ENCODE data around the gene MICB.

DNA sequence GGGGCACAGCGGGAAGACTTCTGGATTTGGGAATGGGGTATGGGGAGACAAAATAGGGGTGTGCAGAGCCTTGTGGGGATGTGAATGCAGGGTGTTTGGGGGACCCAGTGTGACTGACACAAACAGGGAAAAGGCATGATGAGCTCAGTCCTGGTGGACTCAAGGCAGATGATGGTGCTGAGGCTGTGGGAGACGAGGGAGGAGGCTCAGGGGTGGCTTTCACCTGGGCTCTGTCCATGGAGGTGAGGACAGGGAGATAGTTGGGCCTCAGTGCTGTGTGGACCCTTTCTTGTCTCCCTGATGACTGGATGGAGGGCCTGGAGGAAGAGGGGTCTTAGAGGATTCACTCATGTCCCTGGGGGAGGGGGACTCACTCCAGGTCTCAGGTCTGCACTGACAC, 26.2 kb upstream of the MICB start:
- TF ChIP-seq, protein P1, sequence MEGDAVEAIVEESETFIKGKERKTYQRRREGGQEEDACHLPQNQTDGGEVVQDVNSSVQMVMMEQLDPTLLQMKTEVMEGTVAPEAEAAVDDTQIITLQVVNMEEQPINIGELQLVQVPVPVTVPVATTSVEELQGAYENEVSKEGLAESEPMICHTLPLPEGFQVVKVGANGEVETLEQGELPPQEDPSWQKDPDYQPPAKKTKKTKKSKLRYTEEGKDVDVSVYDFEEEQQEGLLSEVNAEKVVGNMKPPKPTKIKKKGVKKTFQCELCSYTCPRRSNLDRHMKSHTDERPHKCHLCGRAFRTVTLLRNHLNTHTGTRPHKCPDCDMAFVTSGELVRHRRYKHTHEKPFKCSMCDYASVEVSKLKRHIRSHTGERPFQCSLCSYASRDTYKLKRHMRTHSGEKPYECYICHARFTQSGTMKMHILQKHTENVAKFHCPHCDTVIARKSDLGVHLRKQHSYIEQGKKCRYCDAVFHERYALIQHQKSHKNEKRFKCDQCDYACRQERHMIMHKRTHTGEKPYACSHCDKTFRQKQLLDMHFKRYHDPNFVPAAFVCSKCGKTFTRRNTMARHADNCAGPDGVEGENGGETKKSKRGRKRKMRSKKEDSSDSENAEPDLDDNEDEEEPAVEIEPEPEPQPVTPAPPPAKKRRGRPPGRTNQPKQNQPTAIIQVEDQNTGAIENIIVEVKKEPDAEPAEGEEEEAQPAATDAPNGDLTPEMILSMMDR (IDR thresholded peaks at IDR 0.05) = no peak
- TF ChIP-seq, protein P2, sequence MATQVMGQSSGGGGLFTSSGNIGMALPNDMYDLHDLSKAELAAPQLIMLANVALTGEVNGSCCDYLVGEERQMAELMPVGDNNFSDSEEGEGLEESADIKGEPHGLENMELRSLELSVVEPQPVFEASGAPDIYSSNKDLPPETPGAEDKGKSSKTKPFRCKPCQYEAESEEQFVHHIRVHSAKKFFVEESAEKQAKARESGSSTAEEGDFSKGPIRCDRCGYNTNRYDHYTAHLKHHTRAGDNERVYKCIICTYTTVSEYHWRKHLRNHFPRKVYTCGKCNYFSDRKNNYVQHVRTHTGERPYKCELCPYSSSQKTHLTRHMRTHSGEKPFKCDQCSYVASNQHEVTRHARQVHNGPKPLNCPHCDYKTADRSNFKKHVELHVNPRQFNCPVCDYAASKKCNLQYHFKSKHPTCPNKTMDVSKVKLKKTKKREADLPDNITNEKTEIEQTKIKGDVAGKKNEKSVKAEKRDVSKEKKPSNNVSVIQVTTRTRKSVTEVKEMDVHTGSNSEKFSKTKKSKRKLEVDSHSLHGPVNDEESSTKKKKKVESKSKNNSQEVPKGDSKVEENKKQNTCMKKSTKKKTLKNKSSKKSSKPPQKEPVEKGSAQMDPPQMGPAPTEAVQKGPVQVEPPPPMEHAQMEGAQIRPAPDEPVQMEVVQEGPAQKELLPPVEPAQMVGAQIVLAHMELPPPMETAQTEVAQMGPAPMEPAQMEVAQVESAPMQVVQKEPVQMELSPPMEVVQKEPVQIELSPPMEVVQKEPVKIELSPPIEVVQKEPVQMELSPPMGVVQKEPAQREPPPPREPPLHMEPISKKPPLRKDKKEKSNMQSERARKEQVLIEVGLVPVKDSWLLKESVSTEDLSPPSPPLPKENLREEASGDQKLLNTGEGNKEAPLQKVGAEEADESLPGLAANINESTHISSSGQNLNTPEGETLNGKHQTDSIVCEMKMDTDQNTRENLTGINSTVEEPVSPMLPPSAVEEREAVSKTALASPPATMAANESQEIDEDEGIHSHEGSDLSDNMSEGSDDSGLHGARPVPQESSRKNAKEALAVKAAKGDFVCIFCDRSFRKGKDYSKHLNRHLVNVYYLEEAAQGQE (IDR thresholded peaks at IDR 0.05; ENCODE audit: insufficient read depth in 1 of 2, low read depth in 2 of 2, low read length in 1 of 2) = no peak
- no peak for TF ChIP-seq POLR2AphosphoS5 (IDR thresholded peaks at IDR 0.05; ENCODE audit: low read depth, low read length)
